Heart right ventricle (tissue), 16 donors: ENCODE data around the gene OR52K1. TPM values are rescaled to one million over a fixed set of nuclear protein-coding genes. Genes with fewer than 3 reads are reported as not detected.

Experiments used
- ATAC-seq, 8 donors: fragments of 200-7000 bp; cut with Tn5 transposase; one replicate each; pipeline ENCODE4 v1.9.1; 2020; ENCODE audit warnings: mild to moderate bottlenecking in 8 of 8, moderate library complexity in 8 of 8, moderate number of reproducible peaks in 1 of 8
- DNase-seq, 2 donors: peaks; one replicate each; pipeline ENCODE4 v3.0.0-alpha.2; 2020
- H3K27ac ChIP-seq, 10 donors: fragments of 200-600 bp; sonication (generic) in 2 of 10; one replicate each; pipeline versions ENCODE4 v1.5.0 to v1.8.0; 2020 to 2022; ENCODE audit warnings: mild to moderate bottlenecking in 3 of 10
- H3K27me3 ChIP-seq, 7 donors: fragments of 200-600 bp; one replicate each; pipeline ENCODE4 v1.8.0; 2021 to 2022; ENCODE audit warnings: mild to moderate bottlenecking in 2 of 7
- H3K36me3 ChIP-seq, 9 donors: fragments of 200-600 bp; sonication (generic) in 1 of 9; one replicate each; pipeline versions ENCODE4 v1.5.0 to v1.8.0; 2020 to 2022; ENCODE audit warnings: mild to moderate bottlenecking in 2 of 9
- H3K4me1 ChIP-seq, 9 donors: fragments of 200-600 bp; sonication (generic) in 1 of 9; one replicate each; pipeline versions ENCODE4 v1.5.0 to v1.8.0; 2020 to 2022; ENCODE audit warnings: mild to moderate bottlenecking in 4 of 9
- H3K4me3 ChIP-seq, 10 donors: fragments of 200-600 bp; sonication (generic) in 2 of 10; one replicate each; pipeline versions ENCODE4 v1.5.0 to v1.8.0; 2020 to 2022; ENCODE audit warnings: mild to moderate bottlenecking in 7 of 10, moderate library complexity in 2 of 10
- H3K9me3 ChIP-seq, 11 donors: fragments of 200-600 bp in 10 of 11; sonication (generic) in 2 of 11; one replicate each; pipeline versions ENCODE4 v1.5.0 to v1.8.0; 2013 to 2022; ENCODE audit warnings: mild to moderate bottlenecking in 2 of 11, control low read depth in 1 of 11, moderate library complexity in 1 of 11
- WGBS, 2 donors: extraction: QIAGEN DNeasy Blood & Tissue Kit; methylation state at CpG; one replicate each; pipeline ENCODE4 v1.1.7; 2013; ENCODE audit warnings: inconsistent platforms in 1 of 2; 5-methylcytosine and 5-hydroxymethylcytosine counted together
- intact Hi-C, 10 donors: fragments of 100-400 bp; cut with DNase I; formaldehyde crosslinking; loops; one replicate each; pipeline versions ENCODE4 v1.11.1 to v1.14.2; 2022
- polyA plus RNA-seq, 2 donors: library from polyadenylated mRNA; stranded (reverse); fragments of 200-250 nt; gene quantifications; one replicate each; pipeline ENCODE4 v1.2.3, GENCODE V29; 2013
- total RNA-seq, 10 donors: library from RNA; stranded (reverse); fragmentation: NEBNext Ultra II Directional in 3 of 10; extraction: Animal tissue kit (Norgen Biotek cat#: 25700) in 3 of 10; gene quantifications; one replicate each; pipeline versions ENCODE4 v1.2.1 to v1.2.4, GENCODE V29; 2021 to 2023
- TF ChIP-seq, protein P1 (sequence below), 9 donors: fragments of 200-600 bp; sonication (generic) in 2 of 9; IDR thresholded peaks; one replicate each; pipeline versions ENCODE4 v1.5.0 to v1.8.0; 2021 to 2022; ENCODE audit warnings: antibody characterized with exemption in 9 of 9, mild to moderate bottlenecking in 5 of 9, moderate library complexity in 1 of 9
- donor health status: Arrhythmogenic right ventricular cardiomyopathy.
- donor health status: ischemic (EF 13 %, LVEDD 7.1; RV severe dilation, severe dysfunction).
- donor health status: healthy with polysubstance abuse.
- donor health status: DM: no; HTN: yes; CAD: no.
- donor health status: DM: no; HTN: no; CAD: no.
- donor health status: ischemic (EF 25% LVEDD 6.9; RV normal size, moderate dysfunction).
- donor health status: ischemic (EF 25% LVEDD 5.7; RV mildly dilated, moderate dysfunction).
- donor health status: healthy.
- donor health status: DM: yes; HTN: yes; CAD: no.
- donor health status: Ischemic cardiomyopathy.
- donor health status: ischemic (EF 35%, LVEDD 5.7; RV mildly dilated, moderate dysfunction).
- donor health status: nonischemic (EF 11% LVEDD 7.7; RV severe dilation, severe dysfunction).
- donor health status: DM: yes; HTN: yes; CAD: no.
- donor health status: PGD.
- donor health status: ischemic (EF 29% LVEDD 5.4; RV normal size, mild dysfunction).
- donor health status: nonischemic (EF 23%, LVEDD 6.1; RV moderate dilation, normal function).

The OR52K1 gene
- total and polyA plus RNA-seq, 12 donors, result not detected

DNA sequence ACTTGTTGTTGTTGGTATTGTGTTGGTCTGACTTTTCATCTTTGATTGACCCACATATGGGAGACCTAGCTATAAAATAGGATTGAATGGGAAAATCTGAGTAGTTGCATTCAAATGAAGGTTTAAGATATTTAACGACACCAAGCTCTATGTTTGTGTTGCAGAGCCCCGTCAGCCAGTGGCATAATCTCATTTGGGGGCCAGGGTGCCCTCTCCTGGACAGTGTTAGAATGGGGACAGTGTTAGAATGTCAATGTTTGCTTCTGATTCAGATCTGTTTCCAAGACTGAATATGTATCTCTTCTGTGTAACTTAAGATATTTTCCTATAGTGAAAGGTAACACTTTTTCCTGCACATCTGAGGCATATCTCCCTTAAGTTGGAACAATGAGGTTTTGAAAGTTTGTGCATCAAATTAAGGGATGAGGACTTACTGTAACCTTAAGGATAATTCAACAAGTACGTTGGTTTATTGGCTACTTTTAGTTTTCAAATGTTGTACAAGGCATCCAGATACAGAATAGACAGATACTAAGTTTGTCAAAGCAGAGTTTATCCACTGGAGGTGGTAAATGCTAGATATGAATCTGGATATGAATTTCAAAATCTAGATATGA lies 57.3 kb downstream of the OR52K1 start:
- 24 to 28% methylated on average over 3 of the region's 3 CpGs for WGBS, 2 donors
- peak; percentile 24 to 41 for DNase-seq
- ATAC-seq, result peak in 7 of 8 donors; percentile 65 to 87 (median 76)
- Histone ChIP-seq H3K27ac (no peak overlapping the region), H3K4me3 (no peak overlapping the region), H3K36me3 (no peaks in the 10 kb centered on the region), H3K27me3 (peaks cover 0 to 14% (median 0%) of the 10 kb centered on the region in 7 donors), H3K9me3 (no peaks in the 10 kb centered on the region), H3K4me1 (no peaks in the 10 kb centered on the region)
- intact Hi-C loops, result loop anchor here (1.0 to 5.0 kb wide), 4 partner anchors 351 to 353 kb away; no protein-coding TSS in a partner anchor
- TF ChIP-seq, protein P1, sequence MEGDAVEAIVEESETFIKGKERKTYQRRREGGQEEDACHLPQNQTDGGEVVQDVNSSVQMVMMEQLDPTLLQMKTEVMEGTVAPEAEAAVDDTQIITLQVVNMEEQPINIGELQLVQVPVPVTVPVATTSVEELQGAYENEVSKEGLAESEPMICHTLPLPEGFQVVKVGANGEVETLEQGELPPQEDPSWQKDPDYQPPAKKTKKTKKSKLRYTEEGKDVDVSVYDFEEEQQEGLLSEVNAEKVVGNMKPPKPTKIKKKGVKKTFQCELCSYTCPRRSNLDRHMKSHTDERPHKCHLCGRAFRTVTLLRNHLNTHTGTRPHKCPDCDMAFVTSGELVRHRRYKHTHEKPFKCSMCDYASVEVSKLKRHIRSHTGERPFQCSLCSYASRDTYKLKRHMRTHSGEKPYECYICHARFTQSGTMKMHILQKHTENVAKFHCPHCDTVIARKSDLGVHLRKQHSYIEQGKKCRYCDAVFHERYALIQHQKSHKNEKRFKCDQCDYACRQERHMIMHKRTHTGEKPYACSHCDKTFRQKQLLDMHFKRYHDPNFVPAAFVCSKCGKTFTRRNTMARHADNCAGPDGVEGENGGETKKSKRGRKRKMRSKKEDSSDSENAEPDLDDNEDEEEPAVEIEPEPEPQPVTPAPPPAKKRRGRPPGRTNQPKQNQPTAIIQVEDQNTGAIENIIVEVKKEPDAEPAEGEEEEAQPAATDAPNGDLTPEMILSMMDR (IDR thresholded peaks at IDR 0.05), result peak; percentile 36 to 81 (median 66)

DNA sequence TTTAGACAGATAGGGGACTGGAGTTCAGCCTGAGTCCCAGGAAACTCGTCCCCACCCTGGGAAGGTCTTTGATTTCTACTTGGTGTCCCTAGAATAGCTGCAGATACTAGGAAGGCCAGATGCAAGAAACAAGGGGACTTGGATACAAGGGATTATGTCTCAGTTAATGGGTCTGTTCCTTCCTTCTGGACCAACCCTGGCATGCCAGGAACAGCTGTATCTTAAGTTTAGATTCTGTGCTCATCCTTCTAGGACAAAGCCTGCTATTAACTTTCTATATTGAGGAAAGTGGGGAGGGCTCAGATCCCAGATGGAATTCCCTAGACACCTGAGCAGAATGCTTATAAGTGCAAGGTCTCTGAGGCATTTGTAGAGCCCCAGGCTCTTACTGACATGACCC lies 58.6 kb downstream of the OR52K1 start:
- DNase-seq, result no peak
- H3K36me3 ChIP-seq, result no peaks in the 10 kb centered on the region
- TF ChIP-seq, protein P1 (IDR thresholded peaks at IDR 0.05), result no peak
- no peak overlapping the region for H3K27ac ChIP-seq
- no peak for ATAC-seq
- no peak overlapping the region for H3K4me3 ChIP-seq
- intact Hi-C loops, result loop anchor here in 3 of 10 donors (2.0 to 5.0 kb wide), 2 partner anchors 354 kb away; no protein-coding TSS in a partner anchor
- H3K4me1 ChIP-seq, result no peaks in the 10 kb centered on the region
- 30 to 46% methylated on average over 1 of the region's 1 CpG for WGBS, 2 donors
- H3K9me3 ChIP-seq, result no peaks in the 10 kb centered on the region
- peaks cover 0 to 14% (median 0%) of the 10 kb centered on the region in 7 donors for H3K27me3 ChIP-seq

Other genes starting within 250 kb of the OR52K1 start
- gene OR52B4, start 114.3 kb upstream of the OR52K1 start, total RNA-seq, result not detected
- gene OR52B4, start 114.3 kb upstream of the OR52K1 start, polyA plus RNA-seq, result not detected
- gene TRIM21, start 88.9 kb upstream of the OR52K1 start, total RNA-seq, result 10 to 100 TPM in 2 of 10 donors, 1 to 10 TPM in 8; 4.4 to 36.8 (median 7.4) TPM
- 10 to 100 TPM in 1 of 2 donors, 1 to 10 TPM in 1; 8.5 to 12.0 TPM for gene TRIM21, start 88.9 kb upstream of the OR52K1 start, polyA plus RNA-seq
- gene OR52K2, start 33.4 kb upstream of the OR52K1 start, total RNA-seq, result under 1 TPM in 2 of 10 donors, not detected in 8; 0.23 to 0.26 TPM
- gene OR52K2, start 33.4 kb upstream of the OR52K1 start, polyA plus RNA-seq, result not detected
- gene OR52M1, start 62.5 kb downstream of the OR52K1 start, total RNA-seq, result not detected
- not detected for gene OR52M1, start 62.5 kb downstream of the OR52K1 start, polyA plus RNA-seq
- gene OR52I2, start 99.1 kb downstream of the OR52K1 start, total RNA-seq, result not detected
- not detected for gene OR52I2, start 99.1 kb downstream of the OR52K1 start, polyA plus RNA-seq
- gene OR52I1, start 111.4 kb downstream of the OR52K1 start, total RNA-seq, result not detected
- gene OR52I1, start 111.4 kb downstream of the OR52K1 start, polyA plus RNA-seq, result not detected
- 10 to 100 TPM in 6 of 10 donors, 1 to 10 TPM in 4; 6.4 to 12.8 (median 10.5) TPM for gene TRIM68, start 125.6 kb downstream of the OR52K1 start, total RNA-seq
- 1 to 10 TPM; 3.5 to 5.3 TPM for gene TRIM68, start 125.6 kb downstream of the OR52K1 start, polyA plus RNA-seq
- gene OR51D1, start 154.8 kb downstream of the OR52K1 start, total RNA-seq, result not detected
- gene OR51D1, start 154.8 kb downstream of the OR52K1 start, polyA plus RNA-seq, result not detected
- 1 to 10 TPM in 9 of 10 donors, under 1 TPM in 1; 0.68 to 3.4 (median 1.6) TPM for gene OR51E1, start 161.3 kb downstream of the OR52K1 start, total RNA-seq
- 1 to 10 TPM; 2.3 to 2.6 TPM for gene OR51E1, start 161.3 kb downstream of the OR52K1 start, polyA plus RNA-seq
- gene OR51E2, start 215.2 kb downstream of the OR52K1 start, total RNA-seq, result under 1 TPM in 4 of 10 donors, not detected in 6; 0.12 to 0.25 (median 0.16) TPM
- gene OR51E2, start 215.2 kb downstream of the OR52K1 start, polyA plus RNA-seq, result under 1 TPM; 0.07 to 0.25 TPM
- not detected for gene MMP26, start 222.1 kb downstream of the OR52K1 start, total RNA-seq
- gene MMP26, start 222.1 kb downstream of the OR52K1 start, polyA plus RNA-seq, result not detected